ENCODE measurements around the gene ITGA3.

- no peak for TF ChIP-seq CTCF (IDR thresholded peaks at IDR 0.05 in 8 of 11, conservative IDR thresholded peaks at IDR 0.05 in 3 of 11)
- TF ChIP-seq POLR2A (IDR thresholded peaks at IDR 0.05): no peak
Observed at GRCh38 chr17:50100480-50100883, 44.6 kb downstream of the ITGA3 start.

All from spleen (tissue), 7 donors.